Smooth muscle cell (in vitro differentiated cells): ENCODE measurements around the gene TUB. TPM values are rescaled to one million over a fixed set of nuclear protein-coding genes. Genes with fewer than 3 reads are reported as not detected.

Experiments used
- DNase-seq: peaks from one replicate; lab custom pipeline; 2025; ENCODE audit not compliant: unreplicated experiment; lab: John Stamatoyannopoulos, UW
- H2AFZ ChIP-seq: fragments of 200-600 bp; sonication (generic); 2 replicates; pipeline ENCODE4 v1.6.0; 2016; ENCODE audit warnings: antibody characterized with exemption, low read depth, mild to moderate bottlenecking
- H3F3A ChIP-seq: fragments of 200-600 bp; sonication (generic); 2 replicates; pipeline ENCODE4 v1.6.0; 2017; ENCODE audit warnings: antibody characterized with exemption, low read depth
- H3K27ac ChIP-seq: fragments of 200-600 bp; sonication (generic); 2 replicates; pipeline ENCODE4 v1.5.1; 2016; ENCODE audit warnings: low read depth, mild to moderate bottlenecking
- H3K27me3 ChIP-seq: fragments of 200-600 bp; sonication (generic); 2 replicates; pipeline ENCODE4 v1.6.1; 2016; ENCODE audit warnings: low read depth, mild to moderate bottlenecking
- H3K36me3 ChIP-seq: fragments of 200-600 bp; sonication (generic); 2 replicates; pipeline ENCODE4 v1.5.1; 2016; ENCODE audit warnings: low read depth
- H3K4me1 ChIP-seq: fragments of 200-600 bp; sonication (generic); 2 replicates; pipeline ENCODE4 v1.5.1; 2016; ENCODE audit warnings: low read depth
- H3K4me2 ChIP-seq: fragments of 200-600 bp; sonication (generic); 2 replicates; pipeline ENCODE4 v1.6.0; 2016; ENCODE audit warnings: mild to moderate bottlenecking
- H3K4me3 ChIP-seq: fragments of 200-600 bp; sonication (generic); 2 replicates; pipeline ENCODE4 v1.5.1; 2016; ENCODE audit warnings: mild to moderate bottlenecking
- H3K79me2 ChIP-seq: fragments of 200-600 bp; sonication (generic); 2 replicates; pipeline ENCODE4 v1.6.0; 2016; ENCODE audit warnings: low read depth, mild to moderate bottlenecking
- H3K9ac ChIP-seq: fragments of 200-600 bp; sonication (generic); 2 replicates; pipeline ENCODE4 v1.6.0; 2016; ENCODE audit warnings: low read depth
- H3K9me3 ChIP-seq: fragments of 200-600 bp; sonication (generic); replicated peaks from 2 replicates; pipeline ENCODE4 v1.5.1; 2016; ENCODE audit warnings: low read depth
- H4K20me1 ChIP-seq: fragments of 200-600 bp; sonication (generic); 2 replicates; pipeline ENCODE4 v1.6.0; 2016; ENCODE audit warnings: low read depth
- CTCF ChIP-seq: fragments of 200-600 bp; sonication (generic); IDR thresholded peaks from 2 replicates; pipeline ENCODE4 v1.5.1; 2017; ENCODE audit warnings: borderline replicate concordance, mild to moderate bottlenecking, antibody characterized with exemption; ENCODE audit not compliant: insufficient read depth, poor library complexity, severe bottlenecking
- WGBS: methylation state at CpG from one replicate; pipeline ENCODE4 v1.1.7; 2016; ENCODE audit warnings: low lambda C conversion rate; 5-methylcytosine and 5-hydroxymethylcytosine counted together
- polyA plus RNA-seq: library from polyadenylated mRNA; unstranded; fragments of >200 nt; fragmentation: Nextera tagmentation; extraction: Ambion mirVana; gene quantifications from 2 replicates; pipeline ENCODE4 v1.2.1, GENCODE V29; 2016
- total RNA-seq: library from RNA; depleted of rRNA; stranded (reverse); fragments of >200 nt; gene quantifications from 2 replicates; pipeline ENCODE4 v1.2.3, GENCODE V29; 2014

The TUB gene
- total and polyA plus RNA-seq, 2 experiments from 2014 or later: 6.0 to 9.5 TPM

- H3K36me3 ChIP-seq: no peaks in the 10 kb centered on the region
- DNase-seq: no peak
- H4K20me1 ChIP-seq: no peaks in the 10 kb centered on the region
- H2AFZ ChIP-seq: peak overlapping the region; percentile 72
- no peaks in the 10 kb centered on the region for H3K9me3 ChIP-seq
- no peak overlapping the region for H3K4me3 ChIP-seq
- no peaks in the 10 kb centered on the region for H3K79me2 ChIP-seq
- no peak for TF ChIP-seq CTCF
- WGBS: 74% methylated on average over 12 of the region's 12 CpGs
- peak overlapping the region; percentile 82 for H3K27ac ChIP-seq
- no peaks in the 10 kb centered on the region for H3K27me3 ChIP-seq
- H3K9ac ChIP-seq: peak overlapping the region; percentile 79
- peaks cover 4% of the 10 kb centered on the region for H3K4me1 ChIP-seq
- peak overlapping the region; percentile 52 for H3K4me2 ChIP-seq
- H3F3A ChIP-seq: peaks cover 6% of the 10 kb centered on the region
Measured at GRCh38 chr11:8060801-8061554, 20.0 kb upstream of the TUB start.

GRCh38 chr11:8061555-8062428 lies 19.2 kb upstream of the TUB start:
- Histone ChIP-seq H3K36me3 (no peaks in the 10 kb centered on the region), H2AFZ (no peak overlapping the region), H4K20me1 (no peaks in the 10 kb centered on the region), H3K79me2 (no peaks in the 10 kb centered on the region), H3K9me3 (no peaks in the 10 kb centered on the region), H3K27ac (no peak overlapping the region), H3K4me2 (no peak overlapping the region), H3K27me3 (no peaks in the 10 kb centered on the region), H3K4me1 (peaks cover 4% of the 10 kb centered on the region), H3F3A (peaks cover 6% of the 10 kb centered on the region), H3K4me3 (no peak overlapping the region), H3K9ac (peak overlapping the region; percentile 79)
- WGBS: 95% methylated on average over 20 of the region's 22 CpGs
- no peak for TF ChIP-seq CTCF
- DNase-seq: no peak

- H2AFZ ChIP-seq: no peak overlapping the region
Measured at GRCh38 chr11:8062781-8063257, 18.2 kb upstream of the TUB start.

More at GRCh38 chr11:8062781-8063257, 18.2 kb upstream of the TUB start:
- Histone ChIP-seq H3K9ac (no peak overlapping the region), H3K4me1 (peaks cover 4% of the 10 kb centered on the region), H3K9me3 (no peaks in the 10 kb centered on the region), H3K4me3 (no peak overlapping the region), H4K20me1 (no peaks in the 10 kb centered on the region), H3K27me3 (no peaks in the 10 kb centered on the region), H3K79me2 (no peaks in the 10 kb centered on the region), H3F3A (no peaks in the 10 kb centered on the region), H3K36me3 (no peaks in the 10 kb centered on the region), H3K4me2 (no peak overlapping the region), H3K27ac (no peak overlapping the region)
- no peak for DNase-seq
- TF ChIP-seq CTCF: no peak
- 92% methylated on average over 13 of the region's 13 CpGs for WGBS
